Kidney tubule cell (primary cell): ENCODE results near the gene DESI1.
"Not testable (repeated sequence)": the region's sequence is repeated elsewhere in the genome, so short reads cannot be mapped to it uniquely, and the experiment has no call there.

Experiments used
- DNase-seq: peaks from one replicate; pipeline ENCODE4 v3.0.0-alpha.2; 2018; ENCODE audit warnings: low spot score

Gene DESI1

DNA sequence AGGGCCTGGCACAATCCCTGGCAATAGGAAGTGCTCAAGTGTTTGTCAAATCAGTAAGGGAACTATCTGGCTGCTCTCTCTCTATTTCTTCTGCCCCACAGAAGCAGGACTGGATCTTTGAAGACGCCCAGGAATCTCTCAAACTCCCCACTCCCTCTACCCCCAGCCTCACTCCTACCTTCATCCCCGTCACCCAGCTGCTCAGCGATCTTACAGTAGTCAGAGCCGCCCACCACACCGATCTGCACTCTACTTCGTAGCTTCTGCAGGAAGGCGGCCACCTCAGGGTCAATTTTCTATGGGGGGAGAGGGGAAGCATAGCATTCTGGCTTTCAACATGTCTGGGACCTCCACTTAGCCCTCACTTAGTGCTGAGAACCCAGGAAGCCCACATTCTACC is 34.9 kb downstream of the DESI1 start:
- no peak for DNase-seq

DNA sequence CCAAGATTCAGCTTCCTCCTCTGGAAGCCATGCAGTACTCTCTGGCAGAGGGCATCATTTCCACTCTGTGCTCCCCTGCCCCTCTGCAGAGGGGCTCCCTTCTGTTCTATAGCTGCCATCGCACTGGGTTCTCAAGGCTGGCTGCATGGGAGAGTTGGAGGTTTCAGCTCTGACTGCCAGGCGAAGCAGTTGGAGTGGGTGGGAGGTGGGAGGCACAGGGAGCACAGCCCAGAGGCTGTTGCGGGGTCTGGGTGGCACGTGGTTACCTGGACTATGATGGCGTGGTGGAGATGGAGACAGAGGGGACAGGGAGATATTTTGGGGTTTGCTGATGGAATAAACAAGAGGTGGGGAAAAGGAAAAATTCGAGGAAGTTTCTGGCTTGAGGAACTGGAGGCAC is 36.0 kb downstream of the DESI1 start:
- no peak for DNase-seq

DNA sequence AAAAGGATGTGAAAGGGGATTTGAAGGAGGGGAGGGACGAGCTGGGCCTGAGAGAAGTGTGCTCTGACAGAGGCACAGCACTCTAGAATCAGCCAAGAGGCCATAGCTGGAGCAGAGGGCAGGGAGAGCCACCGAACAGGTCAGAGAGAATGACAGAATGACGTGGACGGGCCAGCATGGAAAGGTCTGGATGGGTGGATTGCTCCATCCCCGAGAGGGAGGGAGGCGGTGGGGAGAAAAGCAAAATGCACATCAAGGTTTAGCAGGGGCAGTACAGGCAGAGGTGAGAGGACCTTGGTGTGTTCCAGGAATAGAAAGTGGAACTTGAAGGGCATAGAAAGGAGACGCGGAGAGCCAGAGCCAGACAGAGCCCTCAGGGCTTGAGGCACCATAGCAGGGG is 38.1 kb downstream of the DESI1 start:
- no peak for DNase-seq

DNA sequence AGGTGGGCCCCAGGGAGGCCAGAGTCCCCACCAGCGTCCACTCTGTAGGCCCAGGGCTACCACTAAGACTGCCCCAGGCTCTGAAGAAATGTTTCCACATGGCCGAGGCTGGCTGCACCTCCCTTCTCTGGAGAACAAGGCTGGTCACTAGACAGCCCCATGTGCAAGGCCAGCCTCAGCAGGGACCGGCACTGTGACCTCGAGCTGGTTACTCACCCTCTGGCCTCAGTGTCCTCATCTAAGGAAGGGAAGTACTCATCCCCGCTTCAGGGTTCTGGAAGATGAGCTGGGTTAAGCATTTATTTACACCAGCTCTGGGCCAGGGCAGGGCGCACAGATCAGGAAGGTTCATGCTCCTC is 40.9 kb downstream of the DESI1 start:
- DNase-seq = no peak

DNA sequence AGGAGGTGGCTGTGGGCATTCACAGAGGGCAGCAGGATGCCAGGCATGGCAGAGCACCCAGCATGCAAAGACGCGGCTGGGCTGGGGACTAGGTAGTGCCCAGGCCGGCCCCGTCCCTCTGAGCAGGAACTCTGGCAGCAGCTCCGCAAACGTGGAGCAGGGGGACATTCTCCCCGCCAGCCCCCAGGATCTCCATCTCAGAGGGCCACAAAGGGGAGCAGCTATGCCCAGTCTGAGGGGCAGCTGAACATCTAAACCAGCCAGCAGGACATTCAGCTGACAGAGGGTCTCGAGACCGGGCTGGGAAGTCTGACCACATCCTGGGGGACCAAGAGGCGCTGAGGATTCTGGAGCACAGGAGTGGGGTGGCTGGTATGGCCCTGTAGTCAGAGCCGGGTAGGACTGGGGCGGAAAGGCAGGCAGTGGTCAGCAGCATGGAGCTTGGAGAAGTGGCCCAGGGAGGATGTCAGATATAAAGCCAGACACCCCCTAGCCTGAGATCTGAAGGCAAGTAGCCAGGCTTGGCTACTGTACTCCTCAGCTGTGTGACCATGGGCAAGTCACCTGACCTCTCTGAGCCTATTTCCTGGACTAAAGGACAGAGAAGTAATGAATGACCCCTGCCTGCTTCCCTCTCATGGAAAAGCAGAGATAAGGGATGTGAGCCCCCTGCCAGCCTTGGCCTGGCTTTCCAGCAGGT is 41.4 kb downstream of the DESI1 start:
- DNase-seq = no peak

DNA sequence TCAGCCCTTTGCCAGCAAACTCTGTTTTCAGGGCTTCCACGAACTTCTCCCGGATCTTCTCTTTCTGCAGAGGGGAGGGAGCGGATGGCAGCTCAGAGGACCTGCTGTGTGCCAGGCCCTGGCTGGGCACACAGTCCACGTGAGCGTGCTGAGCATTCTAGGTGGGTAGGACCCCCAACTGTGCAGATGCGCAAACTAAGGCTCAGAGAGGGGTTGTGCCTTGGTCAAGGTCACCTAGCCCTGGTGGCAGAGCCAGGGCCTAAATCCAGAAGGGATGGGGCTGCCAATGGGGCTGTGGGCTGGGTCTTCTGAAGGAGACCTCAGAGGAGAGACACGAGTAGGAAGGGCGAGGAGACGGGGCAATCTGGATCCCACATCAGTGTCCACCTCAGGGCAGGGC is 42.0 kb downstream of the DESI1 start:
- DNase-seq = no peak

DNA sequence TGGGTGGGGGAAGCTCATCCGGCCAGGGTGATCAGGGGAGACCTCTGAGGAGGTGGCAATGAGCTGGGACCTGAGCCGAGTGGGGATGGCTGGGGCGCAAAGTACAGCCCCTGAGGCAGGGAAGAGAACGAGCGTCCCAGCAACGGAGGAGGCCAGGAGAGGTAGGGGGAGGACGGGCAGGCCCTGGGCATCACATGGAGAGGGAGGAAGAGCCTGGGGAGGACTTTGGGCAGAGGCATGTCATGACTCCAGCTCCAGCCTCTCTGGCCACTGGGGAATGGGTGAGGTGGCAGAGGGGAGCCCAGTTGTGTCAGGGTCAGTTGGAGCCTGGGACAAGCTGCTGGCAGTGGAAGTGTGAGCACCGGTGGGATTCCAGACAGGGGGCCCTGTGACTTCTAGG is 42.7 kb downstream of the DESI1 start:
- no peak for DNase-seq

DNA sequence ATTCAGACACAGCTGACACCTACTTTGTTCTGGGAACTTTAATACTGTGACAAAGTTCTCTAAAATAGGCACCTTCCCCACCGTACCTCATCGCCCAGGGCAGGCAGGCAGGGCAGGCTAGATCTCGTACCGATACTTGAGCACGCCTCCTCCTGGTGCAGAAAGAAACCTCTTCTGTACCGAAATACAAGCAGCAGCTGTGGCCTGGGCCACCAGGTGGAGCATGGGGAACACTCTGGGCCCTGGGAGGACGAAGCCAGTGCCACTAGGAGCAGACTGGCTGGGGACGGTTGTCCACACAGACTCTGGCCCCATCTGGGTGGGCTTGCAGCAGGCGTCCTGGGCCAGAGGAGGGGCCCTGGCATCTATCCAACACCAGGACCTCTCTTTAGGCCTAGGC is 44.0 kb downstream of the DESI1 start:
- DNase-seq = peak; percentile 70

DNA sequence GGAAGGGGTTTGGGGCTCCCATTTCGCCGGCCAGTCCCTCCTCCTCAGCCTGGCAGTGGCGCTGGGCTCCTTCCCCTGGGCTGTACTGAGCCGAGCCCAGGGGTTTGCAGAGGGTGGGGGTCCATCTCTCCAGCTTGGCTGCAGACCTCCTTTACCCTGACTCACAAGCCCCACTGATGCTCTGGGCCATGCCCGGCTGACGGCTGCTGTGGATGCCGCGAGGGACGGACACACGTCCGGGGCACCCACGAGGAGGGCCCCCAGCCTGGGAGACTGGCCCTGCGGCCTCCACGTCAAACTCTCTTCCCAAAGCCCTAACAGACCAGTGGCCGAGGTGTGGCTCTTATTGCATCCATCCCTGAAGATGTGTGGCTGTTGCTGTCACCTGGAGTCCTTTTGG is 45.3 kb downstream of the DESI1 start:
- no peak for DNase-seq

DNA sequence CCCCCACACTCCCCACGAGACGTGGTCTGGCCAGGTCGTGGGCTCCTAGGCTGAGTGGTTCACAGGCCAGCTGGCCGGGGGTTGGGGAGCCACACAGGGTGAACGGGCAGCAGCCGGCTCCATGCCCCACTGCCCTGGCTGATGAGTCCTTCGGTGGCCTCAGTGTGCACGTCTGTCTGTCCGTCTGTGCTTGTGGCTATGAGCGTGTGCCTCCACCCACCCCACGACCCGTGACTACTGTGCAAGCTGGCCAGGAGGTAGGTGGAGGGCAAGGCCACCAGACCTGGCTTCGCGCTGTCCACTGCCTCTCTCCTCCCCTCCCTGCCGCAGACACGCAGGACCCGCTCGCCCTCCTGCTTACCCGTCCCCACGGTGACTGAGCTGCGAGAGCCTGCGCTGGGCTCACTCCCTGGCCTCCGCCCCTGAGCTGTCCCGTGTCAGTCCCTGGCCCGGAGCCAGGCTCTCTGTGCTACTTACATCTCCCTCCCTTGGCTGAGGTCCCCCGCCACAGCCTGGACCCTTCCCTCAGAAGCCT is 45.9 kb downstream of the DESI1 start:
- DNase-seq = peak; percentile 65

DNA sequence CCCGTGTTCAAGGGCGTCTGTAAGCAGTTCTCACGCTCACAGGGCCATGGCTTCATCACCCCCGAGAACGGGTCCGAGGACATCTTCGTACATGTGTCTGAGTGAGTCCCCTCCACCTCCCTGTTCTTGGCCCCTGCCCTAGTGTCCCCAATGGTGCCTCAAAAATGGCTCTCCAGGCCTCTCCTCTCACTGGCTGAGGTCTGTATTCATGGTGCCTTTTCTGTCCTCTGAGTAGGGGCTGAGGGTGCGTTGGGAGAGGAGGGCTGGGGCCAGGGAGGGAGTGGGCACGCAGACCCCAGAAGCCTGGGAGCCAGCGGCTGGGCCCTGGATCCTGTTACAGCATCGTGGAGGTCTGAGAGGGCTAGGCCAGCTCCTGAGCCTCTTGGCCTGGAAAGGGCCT is 47.2 kb downstream of the DESI1 start:
- DNase-seq = no peak

DNA sequence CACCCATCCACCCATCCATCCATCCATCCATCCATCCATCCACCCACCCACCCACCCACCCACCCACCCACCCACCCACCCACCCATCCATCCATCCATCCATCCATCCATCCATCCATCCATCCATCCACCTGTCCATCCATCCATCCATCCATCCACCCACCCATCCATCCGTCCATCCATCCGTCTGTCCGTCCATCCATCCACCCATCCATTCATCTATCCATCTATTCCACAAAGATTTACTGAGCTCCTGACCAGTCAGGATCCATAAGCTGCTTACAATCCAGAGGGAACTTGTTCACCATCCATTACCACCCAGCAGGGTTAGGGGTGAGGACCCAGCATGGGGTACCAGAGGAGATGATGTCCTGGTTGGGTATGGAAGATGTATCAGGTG is 48.5 kb downstream of the DESI1 start:
- not testable (repeated sequence) for DNase-seq

DNA sequence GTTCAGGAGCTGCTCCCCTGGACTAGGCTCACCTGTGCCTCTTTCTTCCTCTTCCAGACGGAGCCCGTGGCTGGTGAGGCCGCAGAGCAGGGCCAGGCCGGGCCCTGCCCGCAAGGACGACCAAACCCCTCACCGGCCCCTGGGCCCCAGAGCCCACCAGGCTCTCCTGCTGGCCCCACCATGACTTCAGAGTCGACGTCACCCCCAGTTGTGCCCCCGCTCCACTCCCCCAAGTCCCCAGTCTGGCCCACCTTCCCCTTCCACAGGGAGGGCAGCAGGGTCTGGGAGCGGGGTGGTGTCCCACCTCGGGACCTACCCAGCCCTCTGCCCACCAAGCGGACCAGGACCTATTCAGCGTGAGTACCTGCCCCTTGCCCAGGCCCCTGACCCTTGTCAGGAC is 49.1 kb downstream of the DESI1 start:
- DNase-seq = no peak

DNA sequence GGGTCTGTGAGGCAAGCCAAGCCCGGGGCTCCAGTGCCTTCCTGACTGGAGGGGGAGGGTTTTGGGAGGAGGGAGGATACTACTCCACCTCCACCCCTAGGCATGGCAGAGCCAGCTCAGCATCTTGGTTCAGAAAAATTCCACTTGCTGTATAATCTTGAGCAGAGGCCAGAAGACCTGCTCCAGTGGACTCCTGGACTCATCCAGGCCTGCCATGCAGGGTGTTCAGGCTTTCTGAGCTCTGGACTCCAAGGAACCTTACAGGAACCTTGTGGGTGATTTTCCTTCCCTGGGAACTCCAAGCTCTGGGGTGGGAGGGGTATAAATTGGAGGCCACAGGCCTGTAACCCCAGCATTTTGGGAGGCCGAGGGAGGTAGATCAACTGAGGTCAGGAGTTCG is 50.6 kb downstream of the DESI1 start:
- no peak for DNase-seq

DNA sequence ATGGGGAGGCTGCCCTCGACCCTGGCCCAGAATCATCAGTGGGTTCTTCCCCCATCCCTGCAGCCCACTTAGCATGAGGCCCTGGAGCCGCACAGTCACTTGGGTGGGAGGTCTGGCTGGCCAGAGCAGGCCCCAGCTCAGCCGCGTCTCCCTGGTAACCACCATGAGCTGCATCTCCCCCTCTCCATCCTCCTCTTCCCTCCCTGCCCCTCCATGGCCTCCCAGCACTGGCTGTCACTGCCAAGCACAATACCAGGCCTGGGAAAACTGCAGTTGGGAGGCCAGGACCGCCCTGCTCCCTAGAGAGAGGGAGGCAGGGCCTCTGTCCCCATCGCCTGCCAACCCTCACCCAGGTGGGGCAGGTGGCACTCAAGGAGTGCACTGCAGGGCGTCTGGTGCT is 52.0 kb downstream of the DESI1 start:
- DNase-seq = no peak

DNA sequence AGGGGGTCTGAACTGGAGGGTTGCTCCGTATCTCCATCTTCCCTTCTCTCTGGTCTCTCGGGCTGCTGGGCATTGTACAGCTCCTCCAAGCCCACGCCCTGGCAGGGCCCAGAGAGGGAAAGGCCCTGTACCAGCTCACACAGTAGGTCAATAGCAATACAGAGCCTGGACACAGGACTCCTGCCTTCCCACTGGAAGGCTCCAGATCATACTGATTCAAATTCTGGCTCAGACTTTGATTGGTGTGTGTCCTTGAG is 53.4 kb downstream of the DESI1 start:
- no peak for DNase-seq

DNA sequence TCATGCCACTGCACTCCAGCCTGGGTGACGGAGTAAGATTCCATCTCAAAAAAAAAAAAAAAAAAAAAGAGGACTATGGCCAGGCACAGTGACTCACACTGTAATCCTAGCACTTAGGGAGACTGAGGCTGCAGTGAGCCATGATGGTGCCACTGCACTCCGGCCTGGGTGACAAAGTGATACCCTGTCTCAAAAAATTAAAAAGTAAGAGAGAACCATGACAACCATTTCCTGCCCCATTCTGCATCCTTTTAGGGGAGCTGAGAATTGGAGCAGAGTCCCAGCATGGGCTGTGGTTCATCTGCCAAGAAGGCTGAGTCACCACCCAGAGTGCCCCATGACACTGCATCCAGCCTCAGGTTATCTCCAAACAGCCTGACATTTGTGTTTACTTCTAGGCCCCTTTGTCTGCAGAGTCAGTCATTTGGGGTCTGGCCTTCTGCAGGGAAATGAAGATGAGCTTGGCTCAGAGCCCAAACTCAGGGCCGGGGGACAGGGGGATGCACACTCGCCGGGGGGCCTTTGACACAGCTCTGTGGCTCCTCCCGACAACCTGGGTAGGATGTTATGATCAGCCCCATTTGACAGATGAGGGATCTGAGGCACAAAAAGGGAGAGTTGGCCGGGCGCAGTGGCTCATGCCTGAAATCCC is 55.3 kb downstream of the DESI1 start:
- peak; percentile 79 for DNase-seq

DNA sequence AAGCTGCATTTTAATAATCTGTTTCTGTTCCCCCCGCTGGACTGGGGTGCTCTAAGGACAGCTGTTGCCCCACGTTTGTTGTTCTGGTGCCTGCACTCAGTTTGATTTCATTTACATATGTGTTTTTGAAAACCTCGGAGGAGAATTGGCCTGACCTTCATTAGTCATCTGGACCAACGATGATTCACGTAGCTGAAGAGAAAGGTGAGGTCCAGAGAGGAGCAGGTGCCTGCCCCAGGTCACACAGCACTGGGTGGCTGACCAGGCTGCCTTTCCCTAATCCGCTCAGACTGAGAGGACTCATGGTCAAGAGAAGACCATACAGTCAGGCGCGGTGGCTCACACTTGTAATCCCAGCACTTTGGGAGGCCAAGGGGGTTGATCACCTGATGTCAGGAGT is 56.3 kb downstream of the DESI1 start:
- peak; percentile 66 for DNase-seq

DNA sequence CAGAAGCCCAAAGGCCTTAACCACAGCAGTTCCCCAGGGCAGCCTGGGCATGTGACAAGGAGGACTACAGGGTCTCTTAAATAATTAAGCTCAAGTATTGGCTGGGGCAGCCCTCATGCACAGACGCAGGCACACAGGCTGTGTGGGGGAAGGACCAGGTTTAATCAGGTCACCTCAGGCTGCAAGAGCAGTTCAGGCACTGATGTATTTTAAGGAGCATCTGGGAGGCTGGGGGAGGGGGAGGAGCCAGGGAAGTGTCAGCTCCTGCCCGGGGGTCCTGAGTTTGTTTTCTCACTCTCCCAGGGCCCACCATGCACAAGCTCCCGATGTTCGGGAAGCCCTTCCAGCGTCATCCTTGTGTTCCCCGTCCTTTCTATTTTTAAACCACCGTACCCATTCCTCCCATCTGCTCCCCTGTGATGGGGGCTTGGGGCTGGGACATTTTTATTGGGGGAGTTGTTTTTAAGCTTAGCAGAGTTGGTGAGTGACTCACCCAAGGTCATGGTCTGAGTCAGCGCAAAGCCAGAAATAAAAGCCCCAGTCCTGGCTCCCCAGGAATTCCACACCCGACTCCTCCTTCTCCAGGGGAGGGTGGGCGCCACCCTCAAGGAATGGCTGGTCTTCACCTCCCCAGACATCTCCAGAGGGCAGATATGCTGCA is 57.7 kb downstream of the DESI1 start:
- peak; percentile 82 for DNase-seq

DNA sequence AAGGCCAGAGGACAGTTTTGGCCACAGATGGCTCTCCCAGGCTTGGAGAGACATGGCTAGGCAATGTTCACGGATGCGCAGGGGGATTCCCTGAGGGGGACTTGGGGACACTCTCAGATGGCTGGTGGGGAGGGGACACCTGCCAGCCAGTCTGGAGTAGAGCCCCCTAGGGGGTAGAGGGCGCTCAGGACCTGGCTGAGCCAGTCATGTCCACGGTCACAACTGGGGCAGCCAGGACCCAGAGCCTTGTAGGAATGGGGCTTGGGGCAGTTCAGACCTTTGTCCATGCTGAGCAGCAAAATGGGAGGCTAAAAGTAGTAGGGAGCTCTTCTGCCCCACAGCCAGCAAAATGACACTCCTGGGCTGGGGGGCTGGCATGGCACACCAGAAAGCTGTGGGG is 58.4 kb downstream of the DESI1 start:
- DNase-seq = no peak

DNA sequence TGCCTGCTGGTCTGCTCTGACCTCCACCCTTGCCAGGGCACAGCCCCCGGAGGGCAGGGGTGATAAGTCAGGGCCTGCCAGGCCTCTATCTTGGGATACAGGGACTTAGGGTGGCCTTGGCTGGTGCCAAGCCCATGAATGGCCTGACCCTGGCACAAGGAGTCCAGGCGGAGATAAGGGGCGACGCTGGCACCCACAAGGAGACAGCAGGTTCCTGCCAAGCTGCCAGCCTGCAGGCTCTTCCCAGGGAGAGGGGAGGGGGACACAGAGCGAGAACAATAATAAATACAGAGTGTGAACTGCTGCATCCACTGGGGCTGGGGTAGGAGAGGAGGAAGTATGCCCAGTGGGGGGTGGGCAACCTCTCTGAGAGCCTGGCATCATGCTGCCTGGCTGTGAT is 59.1 kb downstream of the DESI1 start:
- DNase-seq = no peak

DNA sequence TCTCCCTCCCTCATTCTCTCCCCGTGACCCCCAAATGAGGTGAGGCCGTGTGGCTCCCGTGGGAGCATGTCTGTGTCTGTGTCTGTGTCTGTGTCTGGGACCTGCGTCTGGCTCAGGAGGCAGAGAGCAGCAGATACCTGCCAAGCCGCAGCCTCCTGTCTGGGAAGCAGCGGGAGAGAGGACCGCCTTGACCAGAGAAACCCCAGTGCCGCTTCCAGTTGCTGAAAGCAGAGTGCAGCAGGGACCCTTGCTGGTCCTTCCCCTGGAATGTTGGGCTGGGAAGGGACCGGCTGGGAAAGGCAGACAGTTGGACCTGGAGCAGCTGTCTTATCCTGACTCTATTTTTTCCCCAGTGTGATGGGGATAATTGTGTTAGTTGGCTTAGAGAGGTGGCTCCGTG is 59.5 kb downstream of the DESI1 start:
- DNase-seq = peak; percentile 19

DNA sequence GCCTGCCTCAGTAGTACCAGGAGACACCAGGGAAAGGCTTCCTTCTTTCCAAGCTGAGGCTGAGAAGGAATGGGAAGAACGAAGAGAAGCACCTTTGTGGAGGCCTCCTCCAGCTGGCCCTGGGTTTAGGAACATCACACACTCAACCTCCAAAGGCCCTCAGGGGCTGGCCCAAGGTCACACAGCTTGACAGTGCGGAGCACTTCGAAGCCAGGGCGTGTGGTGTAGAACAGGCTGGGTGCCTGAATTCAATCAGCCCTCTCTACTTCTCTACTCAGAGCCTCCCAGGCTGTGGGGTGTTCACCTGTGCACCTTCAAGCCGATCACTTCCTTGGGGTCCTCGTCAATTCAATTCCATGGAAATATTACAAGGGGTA is 60.8 kb downstream of the DESI1 start:
- no peak for DNase-seq

DNA sequence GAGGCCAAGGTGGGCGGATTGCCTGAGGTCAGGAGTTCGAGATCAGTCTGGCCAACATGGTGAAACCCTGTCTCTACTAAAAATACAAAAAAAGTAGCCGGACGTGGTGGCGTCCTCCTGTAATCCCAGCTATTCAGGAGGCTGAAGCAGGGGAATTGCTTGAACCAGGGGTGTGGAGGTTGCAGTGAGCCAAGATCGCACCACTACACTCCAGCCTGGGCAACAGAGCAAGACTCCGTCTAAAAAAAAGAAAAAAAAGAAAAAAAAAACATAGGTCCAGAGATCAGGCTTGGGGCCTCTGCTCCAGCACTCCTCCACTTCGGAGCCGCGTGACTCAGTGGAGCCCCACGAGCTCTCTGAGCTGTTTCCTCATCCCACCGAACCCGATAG is 62.6 kb downstream of the DESI1 start:
- DNase-seq = not testable (repeated sequence)
